Neuronal stem cell (in vitro differentiated cells): ENCODE data around the gene KPNA6.
"Not testable (repeated sequence)": the region's sequence is repeated elsewhere in the genome, so short reads cannot be mapped to it uniquely, and the experiment has no call there.

Source experiments
- DNase-seq: peaks from one replicate; pipeline ENCODE4 v3.0.0-alpha.2; 2013; ENCODE audit warnings: low spot score
- H2AFZ ChIP-seq: one replicate; pipeline ENCODE4 v1.6.1; 2013; ENCODE audit warnings: mild to moderate bottlenecking, low read length, inconsistent platforms
- H2AK5ac ChIP-seq: 2 replicates; pipeline ENCODE4 v1.6.1; 2013; ENCODE audit warnings: low read depth, mild to moderate bottlenecking, inconsistent platforms, low read length, moderate library complexity, mixed read lengths
- H2BK120ac ChIP-seq: 2 replicates; pipeline ENCODE4 v1.6.1; 2013; ENCODE audit warnings: low read depth, mild to moderate bottlenecking, inconsistent platforms, low read length, moderate library complexity, mixed read lengths
- H2BK12ac ChIP-seq: one replicate; pipeline ENCODE4 v1.6.1; 2013; ENCODE audit warnings: low read length, inconsistent platforms
- H2BK15ac ChIP-seq: 2 replicates; pipeline ENCODE4 v1.6.1; 2013; ENCODE audit warnings: mild to moderate bottlenecking, low read length, inconsistent platforms, mixed read lengths
- H2BK5ac ChIP-seq: one replicate; pipeline ENCODE4 v1.6.1; 2013; ENCODE audit warnings: inconsistent platforms, mild to moderate bottlenecking, low read length, moderate library complexity
- H3K14ac ChIP-seq: one replicate; pipeline ENCODE4 v1.6.1; 2013; ENCODE audit warnings: low read length, inconsistent platforms
- H3K18ac ChIP-seq: 2 replicates; pipeline ENCODE4 v1.6.1; 2013; ENCODE audit warnings: low read length, inconsistent platforms
- H3K23ac ChIP-seq: 2 replicates; pipeline ENCODE4 v1.6.1; 2013; ENCODE audit warnings: low read depth, mild to moderate bottlenecking, mixed read lengths, low read length, inconsistent platforms; ENCODE audit not compliant: poor library complexity
- H3K27ac ChIP-seq: replicated peaks from 3 replicates; pipeline ENCODE4 v1.5.1; 2013; ENCODE audit warnings: low read length, inconsistent platforms
- H3K27me3 ChIP-seq, 3 experiments: 2 replicates each; pipeline ENCODE4 v1.6.1; 2013; ENCODE audit warnings: low read length in 3 of 3, mild to moderate bottlenecking in 2 of 3, inconsistent platforms in 1 of 3, low read depth in 1 of 3, mixed read lengths in 1 of 3, moderate library complexity in 1 of 3; ENCODE audit not compliant: control insufficient read depth in 3 of 3, insufficient read depth in 3 of 3
- H3K36me3 ChIP-seq, 2 donors: replicated peaks in 1 of 2; 2 replicates each; pipeline ENCODE4 v1.6.1; 2013; ENCODE audit warnings: low read length in 2 of 2; ENCODE audit not compliant: control insufficient read depth in 2 of 2, insufficient read depth in 2 of 2
- H3K4ac ChIP-seq: 2 replicates; pipeline ENCODE4 v1.6.1; 2013; ENCODE audit warnings: inconsistent platforms, mild to moderate bottlenecking, low read length, moderate library complexity
- H3K4me1 ChIP-seq, 2 donors: 1 replicate in 1 of 2; 2 replicates in 1 of 2; pipeline ENCODE4 v1.6.1; 2013; ENCODE audit warnings: low read length in 2 of 2, low read depth in 1 of 2; ENCODE audit not compliant: control insufficient read depth in 2 of 2, insufficient read depth in 1 of 2
- H3K4me2 ChIP-seq: one replicate; pipeline ENCODE4 v1.6.1; 2013; ENCODE audit warnings: mild to moderate bottlenecking, low read length, inconsistent platforms; ENCODE audit not compliant: insufficient read depth, poor library complexity, severe bottlenecking
- H3K4me3 ChIP-seq, 2 donors: 2 replicates each; pipeline ENCODE4 v1.5.1; 2013; ENCODE audit warnings: low read length in 2 of 2, mild to moderate bottlenecking in 2 of 2, inconsistent platforms in 1 of 2, moderate library complexity in 1 of 2
- H3K79me1 ChIP-seq: one replicate; pipeline ENCODE4 v1.6.1; 2013; ENCODE audit warnings: low read depth, mild to moderate bottlenecking, inconsistent platforms, low read length, moderate library complexity
- H3K9ac ChIP-seq: one replicate; pipeline ENCODE4 v1.6.1; 2013; ENCODE audit warnings: mild to moderate bottlenecking, low read depth, low read length, inconsistent platforms; ENCODE audit not compliant: poor library complexity
- H3K9me3 ChIP-seq, 2 donors: replicated peaks in 1 of 2; 2 replicates each; pipeline versions ENCODE3 to v1.6.1; 2013; ENCODE audit warnings: low read length in 2 of 2, mild to moderate bottlenecking in 2 of 2, inconsistent platforms in 1 of 2, low read depth in 1 of 2, mixed read lengths in 1 of 2, moderate library complexity in 1 of 2; ENCODE audit not compliant: control insufficient read depth in 2 of 2, insufficient read depth in 1 of 2
- H4K8ac ChIP-seq: one replicate; pipeline ENCODE4 v1.6.1; 2013; ENCODE audit warnings: low read depth, mild to moderate bottlenecking, inconsistent platforms, low read length, moderate library complexity
- H4K91ac ChIP-seq: one replicate; pipeline ENCODE4 v1.6.1; 2013; ENCODE audit warnings: low read length, low read depth, mild to moderate bottlenecking, inconsistent platforms; ENCODE audit not compliant: poor library complexity
- WGBS, 2 donors: extraction: QIAGEN DNeasy Blood & Tissue Kit; methylation state at CpG; one replicate each; pipeline ENCODE4 v1.1.7; 2013; ENCODE audit warnings: missing lambda C conversion rate in 2 of 2, mixed read lengths in 1 of 2; ENCODE audit not compliant: insufficient read length in 2 of 2, insufficient replicate concordance in 1 of 2; ENCODE audit errors: extremely low coverage in 2 of 2; 5-methylcytosine and 5-hydroxymethylcytosine counted together

KPNA6 gene

GRCh38 chr1:32065613-32066488 is 42.0 kb upstream of the KPNA6 start:
- not testable (repeated sequence) for H3K4me2 ChIP-seq, H2BK120ac ChIP-seq, H2BK5ac ChIP-seq, H3K4me3 ChIP-seq, H2BK12ac ChIP-seq, H3K79me1 ChIP-seq, H2BK15ac ChIP-seq, H2AFZ ChIP-seq, H3K4ac ChIP-seq, H3K9ac ChIP-seq, H3K14ac ChIP-seq, H3K23ac ChIP-seq, H3K18ac ChIP-seq, DNase-seq, H4K8ac ChIP-seq, H3K27me3 ChIP-seq, H2AK5ac ChIP-seq, H4K91ac ChIP-seq, H3K9me3 ChIP-seq
- no CpG with 5 or more reads among the region's 21 CpGs for WGBS, 2 donors
- Histone ChIP-seq H3K4me1 (peaks cover 20% of the 10 kb centered on the region in 2 donors), H3K27ac (peak overlapping the region; percentile 35), H3K36me3 (peaks cover 9 to 36% of the 10 kb centered on the region in 2 donors)

- no CpG with 5 or more reads among the region's 4 CpGs for WGBS, 2 donors
- no peak for DNase-seq
Observed at GRCh38 chr1:32066489-32066873, 41.4 kb upstream of the KPNA6 start.

GRCh38 chr1:32068957-32069588 is 38.8 kb upstream of the KPNA6 start:
- Histone ChIP-seq H3K27ac (peak overlapping the region; percentile 53), H3K14ac (no peak overlapping the region)

More at GRCh38 chr1:32066489-32066873, 41.4 kb upstream of the KPNA6 start:
- Histone ChIP-seq H3K4me3 (no peak overlapping the region), H3K18ac (no peak overlapping the region), H3K36me3 (peaks cover 5 to 30% of the 10 kb centered on the region in 2 donors), H3K27me3 (no peaks in the 10 kb centered on the region), H3K4me1 (peaks cover 20% of the 10 kb centered on the region in 2 donors), H3K14ac (no peak overlapping the region), H2BK120ac (no peak overlapping the region), H2BK5ac (no peak overlapping the region), H3K9ac (no peak overlapping the region), H3K79me1 (no peaks in the 10 kb centered on the region), H3K9me3 (no peaks in the 10 kb centered on the region), H3K23ac (no peak overlapping the region), H4K8ac (no peak overlapping the region), H2BK12ac (no peak overlapping the region), H3K4ac (no peak overlapping the region), H2AK5ac (no peak overlapping the region), H3K4me2 (no peak overlapping the region), H2BK15ac (no peak overlapping the region), H4K91ac (no peak overlapping the region), H2AFZ (no peak overlapping the region), H3K27ac (peak overlapping the region; percentile 16)

More at GRCh38 chr1:32068957-32069588, 38.8 kb upstream of the KPNA6 start:
- Histone ChIP-seq H3K18ac (peak overlapping the region; percentile 60), H4K91ac (no peak overlapping the region), H2BK15ac (no peak overlapping the region), H2AK5ac (no peak overlapping the region), H3K4me1 (peaks cover 11 to 18% of the 10 kb centered on the region in 2 donors), H3K79me1 (no peaks in the 10 kb centered on the region), H2BK120ac (no peak overlapping the region), H3K4me3 (no peak overlapping the region), H3K23ac (no peak overlapping the region), H2BK5ac (no peak overlapping the region), H3K4me2 (no peak overlapping the region), H3K36me3 (peaks cover 0 to 7% of the 10 kb centered on the region in 2 donors), H2AFZ (peak overlapping the region; percentile 50), H3K9me3 (no peaks in the 10 kb centered on the region), H3K9ac (no peak overlapping the region), H3K4ac (no peak overlapping the region), H2BK12ac (no peak overlapping the region), H3K27me3 (no peaks in the 10 kb centered on the region), H4K8ac (no peak overlapping the region)
- no CpG with 5 or more reads among the region's 5 CpGs for WGBS, 2 donors
- peak; percentile 32 for DNase-seq
